Mammary epithelial cell (primary cell): Measurements from ENCODE around the gene CLCN3.

Experiments
- EZH2 ChIP-seq: IDR thresholded peaks from 2 replicates; pipeline ENCODE4 v1.6.1; 2012; ENCODE audit warnings: low read length, inconsistent platforms, borderline replicate concordance
- TF ChIP-seq, protein P1 (sequence below), 2 donors: IDR thresholded peaks in 1 of 2; conservative IDR thresholded peaks in 1 of 2; 2 replicates each; pipeline ENCODE4 v1.5.1; 2011 to 2012; ENCODE audit warnings: inconsistent platforms in 2 of 2, low read length in 2 of 2, mild to moderate bottlenecking in 2 of 2, control low read depth in 1 of 2, low read depth in 1 of 2; ENCODE audit not compliant: insufficient read depth in 1 of 2; ENCODE audit errors: extremely low read depth in 1 of 2

GRCh38 chr4:169675825-169676224 is 55.4 kb downstream of the CLCN3 start:
- TF ChIP-seq, protein P1, sequence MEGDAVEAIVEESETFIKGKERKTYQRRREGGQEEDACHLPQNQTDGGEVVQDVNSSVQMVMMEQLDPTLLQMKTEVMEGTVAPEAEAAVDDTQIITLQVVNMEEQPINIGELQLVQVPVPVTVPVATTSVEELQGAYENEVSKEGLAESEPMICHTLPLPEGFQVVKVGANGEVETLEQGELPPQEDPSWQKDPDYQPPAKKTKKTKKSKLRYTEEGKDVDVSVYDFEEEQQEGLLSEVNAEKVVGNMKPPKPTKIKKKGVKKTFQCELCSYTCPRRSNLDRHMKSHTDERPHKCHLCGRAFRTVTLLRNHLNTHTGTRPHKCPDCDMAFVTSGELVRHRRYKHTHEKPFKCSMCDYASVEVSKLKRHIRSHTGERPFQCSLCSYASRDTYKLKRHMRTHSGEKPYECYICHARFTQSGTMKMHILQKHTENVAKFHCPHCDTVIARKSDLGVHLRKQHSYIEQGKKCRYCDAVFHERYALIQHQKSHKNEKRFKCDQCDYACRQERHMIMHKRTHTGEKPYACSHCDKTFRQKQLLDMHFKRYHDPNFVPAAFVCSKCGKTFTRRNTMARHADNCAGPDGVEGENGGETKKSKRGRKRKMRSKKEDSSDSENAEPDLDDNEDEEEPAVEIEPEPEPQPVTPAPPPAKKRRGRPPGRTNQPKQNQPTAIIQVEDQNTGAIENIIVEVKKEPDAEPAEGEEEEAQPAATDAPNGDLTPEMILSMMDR (conservative IDR thresholded peaks at IDR 0.05 in 1 of 2, IDR thresholded peaks at IDR 0.05 in 1 of 2; ENCODE audit: extremely low read depth in 1 of 2, insufficient read depth in 1 of 2, low read depth in 1 of 2, low read length in 2 of 2), result no peak
- no peak for TF ChIP-seq EZH2
